ENCODE data around the gene ZNF664. TPM values are rescaled to one million over a fixed set of nuclear protein-coding genes. Genes with fewer than 3 reads are reported as not detected.

Gene ZNF664
- total RNA-seq, 2 experiments from 2014 or later: 45.6 to 59.8 TPM

- Histone ChIP-seq H4K20me1 (ENCODE audit: insufficient read depth, low read length) (no peaks in the 10 kb centered on the region; the same call in 1 of the 2 replicates), H3K9me3 (ENCODE audit: low read length) (no peaks in the 10 kb centered on the region), H3K36me3 (ENCODE audit: insufficient read depth, low read length) (peaks cover 81% of the 10 kb centered on the region), H3K9me2 (ENCODE audit: insufficient read depth, low read length) (no peaks in the 10 kb centered on the region), H3K79me2 (ENCODE audit: insufficient read depth, low read depth, low read length) (no peaks in the 10 kb centered on the region), H2AFZ (ENCODE audit: low read length) (no peak overlapping the region), H3K4me2 (ENCODE audit: low read length) (no peak overlapping the region), H3K4me1 (ENCODE audit: insufficient read depth, low read length, poor library complexity, severe bottlenecking) (peaks cover 10% of the 10 kb centered on the region), H3K4me3 (ENCODE audit: low read depth, low read length, poor library complexity, severe bottlenecking) (no peak overlapping the region), H3K27ac (ENCODE audit: low read depth, low read length, poor library complexity, severe bottlenecking) (no peak overlapping the region)
- BruUV-seq (replicated peaks): no TSS peak
- DNase-seq (ENCODE audit: low spot score): no peak
- TF ChIP-seq EZH2phosphoT487 (IDR thresholded peaks at IDR 0.05; ENCODE audit: borderline replicate concordance, low read depth, low read length) (no peak), CTCF (conservative IDR thresholded peaks at IDR 0.05; ENCODE audit: low read length) (no peak)
- ChIA-PET CTCF (ENCODE audit: unreplicated experiment) (no interaction called here), POLR2A (no interaction called here)
- intact Hi-C loops (cut with micrococcal nuclease; ENCODE audit: unreplicated experiment): no loop called here
These were observed 19.3 kb downstream of the ZNF664 start for GRCh38 chr12:123992118-123992825.

- Histone ChIP-seq H3K9me2 (ENCODE audit: insufficient read depth, low read length) (no peaks in the 10 kb centered on the region), H3K79me2 (ENCODE audit: insufficient read depth, low read depth, low read length) (no peaks in the 10 kb centered on the region), H3K4me1 (ENCODE audit: insufficient read depth, low read length, poor library complexity, severe bottlenecking) (peaks cover 10% of the 10 kb centered on the region), H3K27ac (ENCODE audit: low read depth, low read length, poor library complexity, severe bottlenecking) (no peak overlapping the region), H3K36me3 (ENCODE audit: insufficient read depth, low read length) (peaks cover 80% of the 10 kb centered on the region), H3K4me3 (ENCODE audit: low read depth, low read length, poor library complexity, severe bottlenecking) (no peak overlapping the region), H4K20me1 (ENCODE audit: insufficient read depth, low read length) (no peaks in the 10 kb centered on the region; the same call in 1 of the 2 replicates), H3K9me3 (ENCODE audit: low read length) (no peaks in the 10 kb centered on the region), H2AFZ (ENCODE audit: low read length) (no peak overlapping the region), H3K4me2 (ENCODE audit: low read length) (peak overlapping the region; percentile 9; the same call in 1 of the 2 replicates)
- intact Hi-C loops (cut with micrococcal nuclease; ENCODE audit: unreplicated experiment): no loop called here
- BruUV-seq (replicated peaks): no TSS peak
- ChIA-PET CTCF (ENCODE audit: unreplicated experiment) (interaction anchor here (0.5 kb wide), 1 partner anchor 919 kb away, joined by 3 read pairs; no protein-coding TSS in a partner anchor), POLR2A (interaction anchor here (2.0 to 2.1 kb wide), 2 partner anchors 9 to 20 kb away, joined by 5 to 6 read pairs; no protein-coding TSS in a partner anchor)
- peak; percentile 16 for DNase-seq (ENCODE audit: low spot score)
- TF ChIP-seq CTCF (conservative IDR thresholded peaks at IDR 0.05; ENCODE audit: low read length) (no peak), EZH2phosphoT487 (IDR thresholded peaks at IDR 0.05; ENCODE audit: borderline replicate concordance, low read depth, low read length) (no peak)
These were observed 22.2 kb downstream of the ZNF664 start for GRCh38 chr12:123995023-123995748.
